Left colon (tissue), 2 donors: ENCODE measurements around the gene SLC6A13. TPM values are rescaled to one million over a fixed set of nuclear protein-coding genes. Genes with fewer than 3 reads are reported as not detected.
"Not testable (repeated sequence)": the region's sequence is repeated elsewhere in the genome, so short reads cannot be mapped to it uniquely, and the experiment has no call there.

Experiments
- ATAC-seq: fragments of 200-7000 bp; cut with Tn5 transposase; one replicate; pipeline ENCODE4 v1.9.1; 2020; ENCODE audit warnings: mild to moderate bottlenecking, moderate library complexity
- DNase-seq, 2 donors: peaks; one replicate each; pipeline ENCODE4 v3.0.0-alpha.2; 2020
- intact Hi-C, 2 donors: fragments of 100-400 bp; cut with DNase I in 1 of 2; cut with micrococcal nuclease in 1 of 2; formaldehyde crosslinking; loops; one replicate each; pipeline versions ENCODE4 v1.11.2 to v1.14.0; 2022; cut with DNase I, micrococcal nuclease
- total RNA-seq, 2 donors: library from RNA; stranded (reverse); fragmentation: NEBNext Ultra II Directional; extraction: Animal tissue kit (Norgen Biotek cat#: 25700); gene quantifications; one replicate each; pipeline ENCODE4 v1.2.1, GENCODE V29; 2021
- donor health status: DM: no; HTN: no; CAD: no.
- donor health status: DM: yes; HTN: yes; CAD: no.

Gene SLC6A13
- total RNA-seq, 2 donors from 2014 or later, result not detected

DNA sequence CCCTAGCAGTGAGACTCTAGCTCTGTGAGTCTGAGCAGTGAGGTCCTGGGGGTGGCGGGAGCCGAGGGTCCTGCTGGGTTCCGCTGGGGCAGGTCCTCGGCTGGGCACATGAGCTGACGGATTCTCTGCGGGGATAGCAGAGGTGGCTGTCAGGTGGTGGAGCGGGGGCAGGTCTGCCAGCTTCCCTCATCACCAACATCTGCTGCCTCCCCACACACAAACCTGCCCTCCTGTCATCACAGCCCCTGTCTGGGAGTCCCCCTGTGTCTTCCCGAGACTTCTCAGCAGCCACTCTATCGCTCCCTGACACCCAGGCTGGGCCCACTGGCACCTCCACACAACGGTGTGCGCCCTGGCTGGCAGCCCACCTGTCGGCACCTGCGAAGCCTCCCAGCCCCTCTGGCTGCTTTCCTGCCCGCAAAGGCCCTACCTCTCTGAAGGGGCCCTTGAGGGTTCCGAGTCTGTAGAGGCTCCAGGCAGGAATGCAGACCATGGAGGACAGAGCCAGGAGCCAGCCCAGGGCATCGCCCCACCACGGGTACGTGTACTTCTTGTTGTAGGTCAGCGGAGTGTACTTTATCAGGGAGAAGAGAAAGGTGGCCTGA, 41.6 kb downstream of the SLC6A13 start:
- DNase-seq (no peak), ATAC-seq (no peak)
- intact Hi-C loops, result no loop called here

DNA sequence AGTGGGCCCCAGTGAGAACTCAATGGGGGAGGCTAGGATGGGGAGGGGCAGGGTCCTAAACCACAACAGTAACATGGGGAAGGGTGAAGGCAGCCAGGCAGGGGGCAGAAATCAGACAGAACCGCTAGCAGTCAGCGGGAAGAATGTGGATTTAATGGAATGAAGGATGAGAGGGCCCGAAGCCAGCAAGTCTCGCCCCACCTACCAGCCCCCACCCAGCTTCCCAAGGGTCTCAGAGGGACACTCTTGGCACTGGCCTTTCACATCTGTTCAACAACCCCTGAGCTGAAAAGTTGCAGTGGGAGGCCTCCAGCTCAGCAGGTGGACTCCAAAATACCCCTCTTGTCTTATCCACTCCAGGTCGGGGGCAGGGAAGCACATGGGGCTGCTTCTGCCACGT, 42.1 kb downstream of the SLC6A13 start:
- intact Hi-C loops, result no loop called here
- ATAC-seq (no peak), DNase-seq (no peak)

DNA sequence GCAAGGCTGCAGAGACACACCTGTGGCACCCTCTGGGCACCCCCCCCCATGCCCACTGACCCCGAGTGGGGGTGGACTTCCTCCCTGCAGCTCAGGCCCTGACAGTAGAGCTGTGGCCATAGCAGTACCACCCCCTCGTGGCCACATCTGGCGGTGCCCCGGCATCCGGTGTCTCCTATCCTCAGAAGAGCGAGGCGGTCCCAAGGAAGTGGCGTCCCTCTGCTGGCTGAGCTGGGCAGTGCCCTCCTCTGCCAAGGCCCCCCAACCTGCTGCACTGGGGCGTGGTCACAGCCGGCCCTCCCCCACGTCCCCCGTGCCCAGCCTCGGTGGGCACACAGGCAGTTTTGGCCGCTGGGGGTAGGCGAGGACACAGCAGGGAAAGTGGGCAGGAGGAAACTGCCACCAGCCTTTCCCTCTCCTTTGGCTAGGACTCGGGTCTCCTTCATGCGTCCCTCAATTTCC, 42.7 kb downstream of the SLC6A13 start:
- intact Hi-C loops, result no loop called here
- ATAC-seq (peak; percentile 98), DNase-seq (peak; percentile 74 to 83)

DNA sequence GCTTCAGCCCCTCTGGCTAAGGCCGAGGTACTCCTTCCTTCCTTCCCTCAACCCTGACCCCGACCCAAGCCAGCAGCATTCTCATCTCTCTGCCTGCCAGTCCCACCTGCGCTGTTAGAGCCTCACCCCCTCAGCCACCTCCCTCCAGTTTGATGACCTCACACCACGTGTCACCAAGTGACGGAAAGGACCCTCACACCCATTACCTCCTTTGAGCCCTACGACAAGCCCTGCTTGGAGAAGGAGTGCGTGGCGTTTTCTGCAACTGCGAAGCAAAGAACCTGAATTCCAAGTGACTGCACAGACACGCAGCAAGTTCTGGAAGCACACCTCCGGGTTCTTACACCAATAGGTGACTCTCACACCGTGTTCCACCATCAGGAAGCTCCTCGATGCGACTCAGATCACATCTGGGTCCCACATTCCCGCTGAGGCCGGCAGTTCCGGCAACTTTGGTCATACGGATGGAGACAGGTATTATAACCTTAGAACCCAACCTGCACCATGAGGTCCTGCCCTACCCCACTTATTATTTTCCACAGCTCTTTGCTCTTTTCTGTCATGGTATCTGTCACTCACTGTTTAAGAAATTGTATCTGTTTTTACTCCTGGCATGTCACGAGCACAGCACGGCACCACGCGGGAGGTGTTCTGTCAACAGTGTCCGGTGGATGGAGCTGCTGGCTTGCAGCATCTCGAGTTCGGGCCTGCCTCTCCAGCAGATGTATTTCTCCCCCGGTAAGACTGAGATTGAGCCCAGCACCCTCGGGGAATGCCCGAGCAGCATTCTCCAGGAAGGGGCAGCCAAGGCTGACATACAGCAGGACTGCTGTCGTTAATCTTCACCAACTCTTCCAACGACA, 43.7 kb downstream of the SLC6A13 start:
- ATAC-seq, result no peak

DNA sequence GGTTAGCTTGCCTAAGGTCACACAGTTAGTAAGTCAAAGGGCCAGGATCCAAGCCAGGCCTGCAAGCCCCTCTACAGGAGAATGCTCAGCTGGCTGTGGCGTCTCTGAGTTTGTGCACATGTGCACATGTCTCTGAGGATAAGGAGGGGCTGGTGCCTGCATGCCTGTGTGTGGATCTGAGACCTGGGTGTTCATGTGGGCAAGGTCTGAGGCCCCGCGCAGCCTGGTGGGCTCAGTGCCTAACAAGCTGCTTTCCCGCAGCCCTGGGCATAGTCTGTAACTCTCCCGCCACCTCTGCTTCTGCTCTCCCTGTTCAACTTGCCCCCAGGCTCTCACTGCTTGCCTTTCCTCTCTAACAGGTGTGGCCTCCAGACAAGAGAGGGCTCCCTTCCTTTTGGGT, 44.4 kb downstream of the SLC6A13 start:
- ATAC-seq (no peak), DNase-seq (no peak)
- intact Hi-C loops, result no loop called here

More for the DNA sequence above, 43.7 kb downstream of the SLC6A13 start:
- intact Hi-C loops, result no loop called here
- DNase-seq, result no peak

DNA sequence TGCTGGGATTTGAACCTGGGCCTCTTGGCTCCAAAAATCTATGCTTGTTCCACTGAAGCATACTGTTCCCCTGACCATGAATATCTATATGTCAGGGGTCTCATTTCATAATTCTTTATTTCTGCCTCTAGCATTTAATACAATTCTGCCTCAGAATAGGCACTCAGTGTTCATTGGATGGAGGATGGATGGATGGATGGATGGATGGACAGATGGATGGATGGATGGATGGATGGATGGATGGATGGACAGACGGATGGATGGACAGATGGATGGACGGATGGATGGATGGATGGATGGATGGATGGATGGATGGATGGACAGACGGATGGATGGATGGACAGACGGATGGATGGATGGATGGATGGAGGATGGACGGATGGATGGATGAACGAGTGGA, 45.6 kb downstream of the SLC6A13 start:
- intact Hi-C loops, ATAC-seq, DNase-seq: not testable (repeated sequence)

DNA sequence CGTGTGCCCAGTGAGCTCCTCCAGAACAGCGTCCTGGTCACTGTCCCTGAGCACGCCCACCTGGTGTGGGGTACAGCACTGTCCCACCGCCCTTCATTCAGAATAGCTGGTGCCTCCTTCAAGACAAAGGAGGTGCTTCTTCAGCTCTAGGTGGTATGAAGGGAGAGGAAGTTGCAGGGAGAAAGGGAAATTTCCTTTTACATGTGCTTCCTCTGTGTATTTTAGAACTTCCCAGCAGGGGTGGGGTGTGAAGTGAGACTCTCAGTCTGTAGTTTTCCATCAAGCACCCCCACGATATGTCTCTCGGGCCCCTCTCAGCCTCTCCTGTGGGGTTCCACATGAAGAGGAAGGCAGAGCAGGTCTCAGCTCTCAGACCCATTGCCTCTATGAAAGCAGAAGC, 47.5 kb downstream of the SLC6A13 start:
- intact Hi-C loops, result no loop called here
- ATAC-seq, result no peak
- no peak for DNase-seq

DNA sequence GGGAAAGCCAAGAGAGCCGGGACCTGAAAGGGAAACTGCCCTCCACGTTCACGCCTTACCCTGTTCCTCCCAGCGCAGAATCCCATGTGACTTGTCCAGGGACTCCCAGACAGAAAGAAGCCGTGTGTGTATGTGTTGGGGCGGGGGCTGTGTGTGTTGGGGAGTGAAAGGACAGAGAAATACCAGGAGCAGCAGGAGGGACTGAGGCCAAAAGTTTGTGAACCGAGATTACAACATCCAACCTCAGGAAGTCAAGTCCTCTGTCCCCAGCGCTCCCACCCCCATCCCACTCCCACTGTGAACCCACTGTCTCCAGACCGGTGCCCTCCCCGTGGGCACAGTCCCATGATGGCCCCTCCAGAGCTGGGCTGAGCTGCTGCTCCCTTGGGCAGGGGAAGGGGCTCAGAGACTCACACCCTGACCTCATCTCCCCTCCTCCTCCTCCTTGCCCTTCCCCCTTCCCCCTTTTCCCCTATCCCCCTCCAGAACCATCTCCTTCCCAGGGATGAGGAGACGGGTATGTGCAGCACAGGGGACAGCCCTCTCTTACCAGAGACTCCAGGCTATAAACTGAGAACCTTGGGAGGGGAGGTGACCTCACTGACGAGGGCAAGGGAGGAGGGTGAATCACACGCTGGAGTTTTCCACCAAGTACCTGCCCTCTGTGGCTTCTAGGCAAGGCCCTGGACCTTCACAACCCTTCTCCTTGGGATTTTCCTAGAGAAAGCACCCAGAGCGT, 48.5 kb downstream of the SLC6A13 start, which contains the start of gene SLC6A12:
Gene SLC6A12 (minus strand): TSS at position 155 of the 739 bp plus-strand sequence. CDS start 4,171 bp downstream, outside the sequence.
- ATAC-seq (peak; percentile 41), DNase-seq (no peak)
- intact Hi-C loops, result no loop called here

DNA sequence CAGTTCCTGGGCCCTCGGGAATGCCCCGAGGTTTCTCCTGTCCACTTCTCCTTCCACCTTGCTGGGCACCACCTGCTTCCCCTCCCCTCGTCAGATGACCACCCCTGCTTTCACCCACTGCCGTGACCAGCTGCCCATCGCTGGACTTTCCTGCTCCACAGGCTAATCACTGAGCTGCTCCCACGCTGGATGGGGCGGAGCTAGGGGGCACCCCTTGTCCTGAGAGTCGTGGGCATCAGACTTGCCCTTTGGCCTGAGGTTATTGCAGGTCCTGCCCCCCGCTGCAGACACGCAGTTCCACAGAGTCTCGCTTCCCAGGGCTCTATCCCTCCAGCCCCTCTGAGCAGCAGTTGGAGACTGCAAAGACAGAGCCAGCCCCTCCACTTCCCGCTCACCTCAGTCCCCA, 49.1 kb downstream of the SLC6A13 start:
- intact Hi-C loops, result no loop called here
- DNase-seq, result no peak
- peak; percentile 10 for ATAC-seq

DNA sequence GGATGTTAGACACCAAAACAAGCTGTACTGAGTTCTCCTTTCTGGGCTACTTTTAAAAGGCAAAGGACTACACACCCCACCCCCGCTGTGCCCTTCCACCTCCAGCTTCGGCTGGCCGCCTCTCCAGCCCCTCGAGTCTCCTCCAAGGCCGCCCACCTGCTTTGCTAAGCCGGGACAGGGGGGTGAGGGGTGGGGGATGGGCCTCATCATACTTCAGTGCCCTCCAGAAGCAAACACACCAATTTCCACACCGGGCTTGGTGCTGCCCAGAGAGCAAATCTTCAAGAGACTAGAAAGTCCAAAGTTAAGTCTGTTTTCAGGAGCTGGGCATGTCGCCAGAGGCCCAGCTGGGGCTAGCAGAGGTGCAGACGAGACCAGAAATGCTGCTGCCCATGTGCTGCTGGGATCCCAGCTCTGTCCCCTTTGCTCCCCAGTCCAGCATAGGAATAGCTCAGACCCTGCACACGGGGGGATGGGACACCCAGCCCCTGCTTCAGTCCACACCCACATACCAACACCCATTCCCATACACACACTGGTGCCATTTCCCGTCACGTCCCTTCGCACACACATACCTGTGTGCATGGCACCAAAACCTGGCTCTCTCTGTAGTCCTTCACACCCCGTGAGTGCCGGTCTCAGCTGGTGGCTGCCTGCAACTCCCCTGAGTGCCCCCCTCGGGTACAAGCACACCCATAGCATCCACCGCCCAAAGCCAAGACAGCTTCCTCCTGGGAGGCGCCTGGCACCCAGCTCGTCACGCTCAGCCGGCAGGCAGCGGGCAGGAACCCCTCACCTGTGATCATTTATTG, 49.7 kb downstream of the SLC6A13 start:
- ATAC-seq (peak; percentile 52), DNase-seq (peak; percentile 47 to 67)
- intact Hi-C loops, result no loop called here

DNA sequence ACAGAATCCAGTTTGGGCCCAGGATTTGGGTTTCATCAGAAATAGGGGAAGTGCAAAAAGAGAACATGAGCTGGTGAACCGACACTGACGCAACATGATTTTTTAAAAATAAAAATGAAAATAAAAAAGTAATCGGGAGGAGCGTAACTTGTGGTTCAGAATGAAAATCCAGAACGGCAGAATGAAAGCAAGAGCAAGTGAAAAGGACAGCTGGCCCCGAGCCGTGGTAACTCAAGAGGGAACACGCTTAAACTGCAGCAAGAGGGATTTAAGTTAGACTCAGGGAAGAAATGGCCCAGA, 50.3 kb downstream of the SLC6A13 start:
- no peak for DNase-seq
- intact Hi-C loops, result no loop called here
- no peak for ATAC-seq

DNA sequence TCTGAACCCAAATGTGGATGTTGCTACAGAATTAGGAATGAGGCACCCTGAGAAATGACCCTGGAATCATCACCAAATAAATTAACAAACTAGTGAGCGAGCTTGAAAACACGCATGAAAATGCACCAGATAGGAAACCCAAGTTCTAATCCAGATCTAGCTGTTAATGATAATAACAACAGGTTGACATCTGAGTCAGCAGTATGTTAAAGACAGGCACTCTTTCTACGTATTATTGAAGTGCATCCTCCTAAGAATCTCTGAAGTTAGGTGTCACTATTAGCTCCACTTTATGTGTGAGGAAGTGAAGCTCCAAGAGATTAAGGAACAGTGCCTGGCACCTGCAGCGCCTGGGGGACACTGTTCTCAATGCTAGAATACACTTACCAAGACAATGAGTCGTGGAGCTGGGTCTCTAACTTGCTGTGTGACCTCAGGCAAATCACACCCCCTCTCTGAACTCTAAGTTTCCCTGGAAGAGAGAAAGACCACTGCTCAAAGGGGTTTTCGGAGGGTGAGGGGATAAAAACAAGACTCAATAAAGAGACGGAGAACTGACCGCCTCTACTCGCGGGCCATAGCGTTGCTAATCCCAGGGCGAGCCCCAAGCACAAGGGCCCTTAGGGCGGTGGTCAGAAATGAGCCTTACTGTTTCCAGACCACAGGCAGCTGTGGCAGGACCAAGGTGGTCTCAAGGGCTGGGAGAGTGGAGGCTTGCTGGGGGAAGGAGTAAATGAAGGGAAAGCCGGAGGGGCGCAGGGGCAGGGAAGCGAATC, 50.8 kb downstream of the SLC6A13 start:
- ATAC-seq (no peak), DNase-seq (no peak)
- intact Hi-C loops, result no loop called here

DNA sequence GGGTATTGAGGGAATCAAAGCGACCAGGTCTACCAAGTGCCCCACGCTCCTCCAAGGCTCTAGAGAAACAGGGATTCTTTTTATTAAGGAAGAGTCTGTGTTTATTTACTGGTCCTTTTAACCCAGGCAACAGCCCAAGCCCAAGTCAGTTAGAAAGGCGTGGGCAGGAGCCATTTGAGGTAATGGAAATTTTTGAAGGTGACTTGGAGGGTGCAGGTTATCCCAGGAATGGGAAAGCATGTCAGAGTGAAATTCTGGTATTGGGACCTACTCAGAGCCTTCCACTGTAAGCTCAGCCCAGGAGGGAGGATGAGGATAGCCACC, 51.5 kb downstream of the SLC6A13 start:
- intact Hi-C loops, result no loop called here
- ATAC-seq (peak; percentile 19), DNase-seq (no peak)

DNA sequence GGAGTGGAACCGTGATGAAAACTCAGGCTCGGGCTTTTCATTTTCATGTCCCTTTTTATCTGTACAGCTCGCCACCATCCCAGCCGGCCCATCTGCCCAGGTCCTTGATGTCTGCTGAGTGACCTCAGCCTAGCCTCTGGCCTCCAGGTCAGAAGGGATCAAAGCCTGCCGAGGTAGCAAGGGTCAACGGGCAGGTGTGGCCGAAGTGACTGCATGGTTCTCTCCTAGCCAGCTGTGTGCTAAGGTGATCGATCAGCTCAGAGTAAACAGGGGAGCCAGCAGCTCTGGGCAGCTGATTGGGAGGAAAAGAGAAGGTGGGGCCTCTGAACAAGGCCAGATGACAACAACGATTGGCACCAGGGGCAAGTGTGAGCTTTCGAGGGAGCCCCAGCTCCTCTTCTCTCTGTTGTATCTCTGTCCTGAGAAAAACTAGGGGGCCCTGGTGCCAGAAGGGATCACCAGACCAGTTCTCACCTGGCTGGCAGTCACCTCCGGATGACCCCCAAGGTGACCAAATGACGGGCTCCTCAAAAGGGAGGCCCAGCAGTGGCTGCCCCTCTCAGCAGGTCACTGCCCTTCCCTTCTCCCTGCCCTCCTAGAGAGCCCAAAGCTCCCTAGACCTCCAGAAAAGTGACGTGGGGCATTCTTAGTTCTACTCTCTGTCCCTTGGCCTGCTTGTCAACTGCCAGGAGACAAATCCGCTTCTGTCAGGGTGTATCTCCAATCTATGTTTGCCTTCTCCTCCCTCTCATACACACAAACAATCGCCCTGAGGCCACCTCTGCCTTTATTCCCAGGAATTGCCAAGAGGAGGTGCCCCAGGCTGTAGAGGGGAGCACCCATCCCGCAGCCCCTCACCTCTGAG, 52.1 kb downstream of the SLC6A13 start:
- intact Hi-C loops, result no loop called here
- peak; percentile 53 for ATAC-seq
- DNase-seq, result no peak

DNA sequence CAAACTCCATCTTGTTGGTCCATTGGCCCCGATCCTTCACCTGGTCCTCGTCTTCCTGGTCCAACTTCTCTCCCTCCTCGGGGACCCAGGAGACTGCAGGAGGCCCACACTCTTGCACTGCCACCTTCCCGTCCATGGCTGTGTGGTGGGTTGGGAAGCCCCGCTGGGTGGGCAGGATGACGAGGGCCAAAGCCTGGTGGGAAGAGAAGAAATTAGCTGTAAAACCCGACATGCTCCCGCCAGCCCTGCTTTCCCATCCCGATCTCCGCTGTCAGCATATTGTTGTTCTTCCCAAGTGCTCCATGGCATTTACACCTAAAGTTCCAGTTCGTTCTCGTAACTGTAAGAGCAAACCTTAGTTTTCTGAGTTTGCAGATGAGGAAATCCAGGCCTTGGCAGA, 52.8 kb downstream of the SLC6A13 start:
- ATAC-seq (no peak), DNase-seq (no peak)
- intact Hi-C loops, result no loop called here

DNA sequence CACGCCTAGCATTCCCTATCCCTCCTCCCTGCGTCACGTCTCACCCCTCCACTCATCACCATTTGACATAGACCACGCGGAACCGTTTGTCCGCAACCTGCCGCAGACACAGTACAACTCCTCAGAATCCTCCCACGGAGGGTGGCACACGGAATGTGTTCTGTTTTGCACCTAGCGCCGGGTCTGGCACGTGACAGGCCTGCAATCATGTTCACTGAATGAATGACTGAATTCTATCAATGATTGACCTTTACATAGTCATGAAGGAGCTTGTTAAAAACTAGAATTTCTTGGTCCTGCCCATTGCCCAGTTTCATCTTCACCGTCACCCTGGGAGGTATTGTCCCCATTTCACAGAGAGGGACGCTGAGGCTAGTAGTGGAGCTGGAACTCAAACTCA, 53.4 kb downstream of the SLC6A13 start:
- ATAC-seq (peak; percentile 26), DNase-seq (no peak)
- intact Hi-C loops, result no loop called here

DNA sequence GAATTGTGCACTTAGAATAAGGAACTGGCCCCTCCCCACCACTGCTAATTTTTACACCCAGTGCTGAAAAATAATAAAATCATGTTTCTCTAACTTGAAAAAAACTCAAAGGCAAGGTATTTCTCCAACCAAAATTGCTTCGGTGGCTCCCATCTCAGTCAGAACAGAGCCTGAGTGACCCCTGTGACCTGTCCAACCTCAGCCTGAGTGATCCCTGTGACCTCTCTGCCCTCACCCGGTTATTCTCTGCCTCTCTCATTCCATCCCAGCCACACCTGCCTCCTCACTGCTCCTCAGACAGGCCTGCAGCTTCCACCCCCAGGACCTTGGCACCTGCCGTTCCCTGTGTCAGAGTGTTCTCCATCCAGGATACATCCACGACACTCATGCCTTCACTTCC, 53.8 kb downstream of the SLC6A13 start:
- DNase-seq (no peak), ATAC-seq (no peak)
- intact Hi-C loops, result no loop called here

DNA sequence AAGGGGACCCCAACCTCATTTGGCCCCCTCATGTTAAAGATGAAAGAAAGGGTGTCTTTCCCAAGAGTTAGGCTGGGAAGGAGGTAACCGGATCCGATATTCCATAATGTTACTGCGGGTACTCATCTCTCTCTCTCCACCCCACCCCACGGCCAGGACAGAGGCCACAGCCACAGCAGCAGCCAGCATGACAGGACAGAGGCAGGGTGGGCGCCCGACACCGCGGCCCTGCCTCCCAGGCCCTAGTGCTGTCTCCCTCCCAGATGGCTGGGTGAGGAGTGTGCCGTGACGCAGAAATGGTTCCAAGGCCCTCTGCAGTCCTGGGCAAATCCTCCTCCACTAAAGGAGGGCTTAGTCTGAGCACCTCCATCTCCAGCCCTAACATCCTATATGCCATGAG, 54.8 kb downstream of the SLC6A13 start:
- ATAC-seq (no peak), DNase-seq (no peak)
- intact Hi-C loops, result no loop called here
